ENCODE results near the gene CKS2. TPM values are rescaled to one million over a fixed set of nuclear protein-coding genes. Genes with fewer than 3 reads are reported as not detected.

CKS2 gene
- total RNA-seq (2012; rRNA removed) (192 and 322 TPM in 2 replicates), polyA plus RNA-seq (2012; rRNA removed) (261 and 325 TPM in 2 replicates), Bru-seq, nascent RNA (percentile 89 among the genes with signal in this experiment), BruChase-seq, experiment 1, labeled RNA remaining after a 6-hour chase (percentile 59 among the genes with signal in this experiment), BruChase-seq, experiment 2, labeled RNA remaining after a 2-hour chase (percentile 67 among the genes with signal in this experiment)
- 28.4 and 79.6 TPM in 2 replicates for polyA plus RNA-seq (2012; cell fraction: cytosol; rRNA removed)
- 30.5 and 89.8 TPM in 2 replicates for polyA plus RNA-seq (2012; cell fraction: nucleus; rRNA removed; ENCODE audit: low replicate concordance)
- long read RNA-seq, transcript CKS2-201 (3 exons, 613 nt), result major isoform, 19 of 26 reads
- long read RNA-seq, partial matches to known transcripts, result 6 of 26 reads
- long read RNA-seq, other reads (novel, unspliced or antisense), result 1 of 26 reads

DNA sequence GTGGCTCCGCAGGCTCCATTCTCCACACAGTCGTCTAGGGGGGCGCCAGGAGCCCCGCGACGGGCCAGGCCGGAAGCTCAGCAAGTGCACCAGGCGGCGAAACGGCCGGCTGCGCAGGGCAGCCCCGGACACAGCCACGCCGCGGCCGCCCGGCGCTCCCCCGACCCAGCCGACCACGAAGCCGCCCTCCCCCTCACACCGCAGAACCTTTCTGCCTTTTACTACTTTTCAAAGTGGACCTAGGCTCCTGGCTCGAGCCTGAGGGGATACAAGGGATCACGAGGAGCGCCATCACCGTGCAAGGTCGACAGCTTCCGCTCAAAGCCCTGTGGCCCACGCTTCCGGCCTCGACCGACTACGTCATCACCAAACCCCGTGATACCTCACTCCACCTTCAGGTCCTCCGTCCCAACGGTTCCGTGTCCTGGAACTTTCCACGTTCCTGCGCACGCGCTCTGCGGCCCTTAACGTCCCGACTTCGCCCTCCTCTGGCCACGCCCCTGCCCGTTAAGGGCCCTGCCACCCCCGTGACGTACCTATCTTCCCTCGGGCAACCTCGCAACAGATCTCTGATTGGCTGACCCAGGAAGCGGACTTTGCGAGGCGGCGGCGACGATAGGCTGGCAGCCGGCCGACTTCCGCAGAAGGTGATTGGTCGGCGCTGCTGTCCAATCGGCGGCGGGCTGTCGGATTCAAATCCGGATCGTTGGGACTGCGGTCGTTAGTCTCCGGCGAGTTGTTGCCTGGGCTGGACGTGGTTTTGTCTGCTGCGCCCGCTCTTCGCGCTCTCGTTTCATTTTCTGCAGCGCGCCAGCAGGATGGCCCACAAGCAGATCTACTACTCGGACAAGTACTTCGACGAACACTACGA, at the start of gene CKS2:
Gene CKS2 (plus strand): TSS at position 721 of the 871 bp plus-strand sequence. CDS start 98 bp downstream, at position 819.
- H2AK9ac ChIP-seq (replicated peaks; ENCODE audit: low read depth, low read length, poor library complexity), result peak within 1 kb of the TSS; percentile 96
- no peaks in the 10 kb centered on the region; the same call in 1 of the 2 replicates for H3K9me1 ChIP-seq (ENCODE audit: insufficient read depth, low read length)
- ATAC-seq (ENCODE audit: low read depth) (peak; percentile 89), DNase-seq (peak; percentile 100)
- in situ Hi-C loops (cut with MboI; ENCODE audit: low sequenced_read_pairs), result no loop called here
- H4K20me1 ChIP-seq (ENCODE audit: insufficient read depth, low read length), result no peaks in the 10 kb centered on the region; the same call in 1 of the 2 replicates
- WGBS, 2 experiments (ENCODE audit: extremely low coverage in 2 of 2, insufficient read length in 1 of 2), result 0% methylated on average over 42 of the region's 86 CpGs; no CpG with 5 or more reads in 1 of the 2 experiments
- H3K27ac ChIP-seq (ENCODE audit: insufficient read depth, low read length), result peak within 1 kb of the TSS; percentile 95
- peak within 1 kb of the TSS; percentile 80 for H3K14ac ChIP-seq (replicated peaks; ENCODE audit: low read depth, low read length)
- peak within 1 kb of the TSS; percentile 53 for H2AK5ac ChIP-seq (ENCODE audit: low read depth, low read length)
- H3K4ac ChIP-seq (ENCODE audit: low read depth, low read length), result peak within 1 kb of the TSS; percentile 89
- dilution Hi-C loops (cut with HindIII; ENCODE audit: low sequenced_read_pairs, unreplicated experiment), result no loop called here
- H3K9ac ChIP-seq (ENCODE audit: low read depth, low read length), result peak within 1 kb of the TSS; percentile 87
- peak within 1 kb of the TSS; percentile 88 for H4K5ac ChIP-seq (ENCODE audit: low read depth, low read length)
- H4K8ac ChIP-seq (ENCODE audit: low read depth in 2 of 2, low read length in 2 of 2), result peak within 1 kb of the TSS; percentile 95 to 99
- H3K36me3 ChIP-seq (ENCODE audit: control insufficient read depth, insufficient read depth, low read length), result no peaks in the 10 kb centered on the region; the same call in 1 of the 2 replicates
- peak within 1 kb of the TSS; percentile 67 for H3K4me3 ChIP-seq (ENCODE audit: insufficient read depth, low read depth, low read length)
- H3K27me3 ChIP-seq (ENCODE audit: control insufficient read depth, insufficient read depth, low read length), result no peaks in the 10 kb centered on the region
- no peak within 1 kb of the TSS for H2BK20ac ChIP-seq (ENCODE audit: low read depth, low read length)
- peak within 1 kb of the TSS; percentile 100 for H3K4me2 ChIP-seq (ENCODE audit: low read depth, low read length)
- H2BK120ac ChIP-seq (ENCODE audit: low read depth, low read length), result peak within 1 kb of the TSS; percentile 65
- peak within 1 kb of the TSS; percentile 45; the same call in 2 of the 3 replicates for H2BK15ac ChIP-seq (ENCODE audit: low read depth, low read length)
- no TSS peak for BruUV-seq (replicated peaks)
- peak within 1 kb of the TSS; percentile 42; the same call in 1 of the 2 replicates for H3K18ac ChIP-seq (ENCODE audit: low read depth, low read length)
- H3K23ac ChIP-seq (ENCODE audit: low read depth, low read length), result peak within 1 kb of the TSS; percentile 93
- H4K91ac ChIP-seq (ENCODE audit: insufficient read depth, low read depth, low read length), result peak within 1 kb of the TSS; percentile 82
- ChIA-PET CTCF (no interaction called here), POLR2A (ENCODE audit: unreplicated experiment) (no interaction called here)
- peak within 1 kb of the TSS; percentile 95 for H2AFZ ChIP-seq (replicated peaks; ENCODE audit: low read length, poor library complexity)
- intact Hi-C loops (cut with micrococcal nuclease), result loop anchor here (2.0 to 10.0 kb wide), 7 partner anchors 134 to 1596 kb away; no protein-coding TSS in a partner anchor
- peaks cover 4 to 10% of the 10 kb centered on the region in 2 experiments; a peak in 3 of 4 replicates for H3K79me1 ChIP-seq (ENCODE audit: low read depth in 1 of 2, low read length in 2 of 2)
- no peaks in the 10 kb centered on the region for H3K9me3 ChIP-seq (ENCODE audit: control insufficient read depth, insufficient read depth, low read length)
- peaks cover 3% of the 10 kb centered on the region for H3K4me1 ChIP-seq (ENCODE audit: control insufficient read depth, insufficient read depth, low read length)
- peak within 1 kb of the TSS; percentile 89 for H2BK5ac ChIP-seq (ENCODE audit: low read depth, low read length, poor library complexity, severe bottlenecking)
- peak within 1 kb of the TSS; percentile 90 for H3K56ac ChIP-seq (ENCODE audit: extremely low read depth, insufficient read depth, low read length)
- TF ChIP-seq, protein P1, sequence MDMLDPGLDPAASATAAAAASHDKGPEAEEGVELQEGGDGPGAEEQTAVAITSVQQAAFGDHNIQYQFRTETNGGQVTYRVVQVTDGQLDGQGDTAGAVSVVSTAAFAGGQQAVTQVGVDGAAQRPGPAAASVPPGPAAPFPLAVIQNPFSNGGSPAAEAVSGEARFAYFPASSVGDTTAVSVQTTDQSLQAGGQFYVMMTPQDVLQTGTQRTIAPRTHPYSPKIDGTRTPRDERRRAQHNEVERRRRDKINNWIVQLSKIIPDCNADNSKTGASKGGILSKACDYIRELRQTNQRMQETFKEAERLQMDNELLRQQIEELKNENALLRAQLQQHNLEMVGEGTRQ (IDR thresholded peaks at IDR 0.05; ENCODE audit: low read depth, low read length), result peak; percentile 78
- peak; percentile 54; the same call in 1 of the 2 replicates for TF ChIP-seq FOS (IDR thresholded peaks at IDR 0.05; ENCODE audit: low read depth, low read length)
- no peak for TF ChIP-seq MAFK (IDR thresholded peaks at IDR 0.05; ENCODE audit: low read depth, low read length)
- TF ChIP-seq RAD21 (IDR thresholded peaks at IDR 0.05; ENCODE audit: low read length), result no peak
- no peak; the same call in 1 of the 2 replicates for TF ChIP-seq CHD1 (IDR thresholded peaks at IDR 0.05; ENCODE audit: low read depth, low read length)
- no peak for TF ChIP-seq CEBPB (IDR thresholded peaks at IDR 0.05; ENCODE audit: low read depth, low read length)
- TF ChIP-seq NFE2L2 (IDR thresholded peaks at IDR 0.05; ENCODE audit: low read depth, low read length), result no peak
- TF ChIP-seq MAZ (IDR thresholded peaks at IDR 0.05; ENCODE audit: borderline replicate concordance, low read depth, low read length), result 0 out of 2 replicates have a peak, but pooled peaks have one; percentile 59
- TF ChIP-seq, protein P2, sequence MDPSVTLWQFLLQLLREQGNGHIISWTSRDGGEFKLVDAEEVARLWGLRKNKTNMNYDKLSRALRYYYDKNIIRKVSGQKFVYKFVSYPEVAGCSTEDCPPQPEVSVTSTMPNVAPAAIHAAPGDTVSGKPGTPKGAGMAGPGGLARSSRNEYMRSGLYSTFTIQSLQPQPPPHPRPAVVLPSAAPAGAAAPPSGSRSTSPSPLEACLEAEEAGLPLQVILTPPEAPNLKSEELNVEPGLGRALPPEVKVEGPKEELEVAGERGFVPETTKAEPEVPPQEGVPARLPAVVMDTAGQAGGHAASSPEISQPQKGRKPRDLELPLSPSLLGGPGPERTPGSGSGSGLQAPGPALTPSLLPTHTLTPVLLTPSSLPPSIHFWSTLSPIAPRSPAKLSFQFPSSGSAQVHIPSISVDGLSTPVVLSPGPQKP (IDR thresholded peaks at IDR 0.05; ENCODE audit: borderline replicate concordance, low read depth, low read length), result no peak
- TF ChIP-seq RCOR1 (IDR thresholded peaks at IDR 0.05; ENCODE audit: insufficient replicate concordance, low read length), result no peak
- TF ChIP-seq BHLHE40 (IDR thresholded peaks at IDR 0.05; ENCODE audit: low read depth, low read length), result no peak
- no peak for TF ChIP-seq SMC3 (IDR thresholded peaks at IDR 0.05; ENCODE audit: low read depth, low read length)
- peak; percentile 99 for TF ChIP-seq POLR2A (IDR thresholded peaks at IDR 0.05; ENCODE audit: low read depth, low read length)
- TF ChIP-seq RFX5 (IDR thresholded peaks at IDR 0.05; ENCODE audit: low read depth, low read length), result peak; percentile 95

Measured in IMR-90 (cell line).